Measurements from ENCODE around the gene PIK3R6. TPM values are rescaled to one million over a fixed set of nuclear protein-coding genes. Genes with fewer than 3 reads are reported as not detected.

PIK3R6 gene
- total and polyA plus RNA-seq, 10 of the 15 experiments (the other 5 are each of a cell fraction or from before 2014, with no cell fraction given), result 6.7 to 146 (median 68.2) TPM

GRCh38 chr17:8909586-8910270 is 42.3 kb upstream of the PIK3R6 start:
- Histone ChIP-seq H3K36me3 (ENCODE audit: control insufficient read depth in 2 of 2, insufficient read depth in 2 of 2, low read length in 1 of 2) (peaks cover 26 to 31% of the 10 kb centered on the region in 2 experiments), H3K4me3 (no peak overlapping the region), H4K20me1 (ENCODE audit: control insufficient read depth, insufficient read depth) (no peaks in the 10 kb centered on the region), H3K27me3 (replicated peaks in 1 of 2; ENCODE audit: control insufficient read depth in 2 of 2, insufficient read depth in 2 of 2, low read length in 1 of 2) (no peaks in the 10 kb centered on the region), H3K9me3 (replicated peaks; ENCODE audit: control insufficient read depth, insufficient read depth, low read length) (no peaks in the 10 kb centered on the region), H2AFZ (ENCODE audit: control insufficient read depth, low read depth, low read length) (no peak overlapping the region), H3K9ac (ENCODE audit: control insufficient read depth, insufficient read depth, low read length) (no peak overlapping the region), H3K4me2 (ENCODE audit: control insufficient read depth, insufficient read depth) (no peak overlapping the region), H3K4me1 (ENCODE audit: control insufficient read depth, insufficient read depth, low read length) (peaks cover 21% of the 10 kb centered on the region), H3K79me2 (ENCODE audit: control insufficient read depth, insufficient read depth, low read length) (peaks cover 5% of the 10 kb centered on the region; the same call in 1 of the 2 replicates), H3K27ac (ENCODE audit: control insufficient read depth, insufficient read depth) (no peak overlapping the region)
- ChIA-PET CTCF (interaction anchor here (0.7 to 6.2 kb wide), 4 partner anchors 9 to 93 kb away, joined by 3 to 45 read pairs (median 4); no protein-coding TSS in a partner anchor), POLR2A (interaction anchor here (1.0 to 1.7 kb wide), 6 partner anchors 9 to 54 kb away, joined by 3 to 8 read pairs (median 4); no protein-coding TSS in a partner anchor), RAD21 (ENCODE audit: unreplicated experiment) (interaction anchor here (0.7 to 5.5 kb wide), 4 partner anchors 9 to 88 kb away, joined by 3 to 40 read pairs (median 4); no protein-coding TSS in a partner anchor), SMC1A (ENCODE audit: uncharacterized antibody, unreplicated experiment) (interaction anchor here (1.0 to 6.2 kb wide), 6 partner anchors 9 to 88 kb away, joined by 3 to 40 read pairs (median 8); no protein-coding TSS in a partner anchor)
- 42% methylated on average over 8 of the region's 8 CpGs for WGBS (ENCODE audit: insufficient coverage, insufficient replicate concordance, low lambda C conversion rate, missing lambda C conversion rate)
- in situ Hi-C loops (cut with MboI), result no loop called here
- no peak for DNase-seq (ENCODE audit: low read depth, low spot score)
- intact Hi-C loops (cut with micrococcal nuclease; ENCODE audit: unreplicated experiment), result no loop called here
- no peak for FAIRE-seq
- BruUV-seq (replicated peaks), result no TSS peak
- TF ChIP-seq FOS (IDR thresholded peaks at IDR 0.05; ENCODE audit: borderline replicate concordance, extremely low read depth, insufficient read length) (no peak), EED (IDR thresholded peaks at IDR 0.05; ENCODE audit: low read depth) (0 out of 2 replicates have a peak, but pooled peaks have one; percentile 20), NFYB (IDR thresholded peaks at IDR 0.05; ENCODE audit: insufficient read depth, low read depth, low read length) (no peak), CREB1 (IDR thresholded peaks at IDR 0.05; ENCODE audit: low read depth) (0 out of 2 replicates have a peak, but pooled peaks have one; percentile 23), ZNF217 (IDR thresholded peaks at IDR 0.05) (no peak)
- ATAC-seq, result peak; percentile 28; the same call in 2 of the 3 replicates

GRCh38 chr17:8905331-8905730 is 37.9 kb upstream of the PIK3R6 start:
- Histone ChIP-seq H3K36me3 (ENCODE audit: control insufficient read depth in 2 of 2, insufficient read depth in 2 of 2, low read length in 1 of 2) (peaks cover 20 to 26% of the 10 kb centered on the region in 2 experiments), H3K79me2 (ENCODE audit: control insufficient read depth, insufficient read depth, low read length) (peaks cover 3% of the 10 kb centered on the region), H3K27ac (ENCODE audit: control insufficient read depth, insufficient read depth) (no peak overlapping the region), H3K4me1 (ENCODE audit: control insufficient read depth, insufficient read depth, low read length) (peaks cover 24% of the 10 kb centered on the region), H2AFZ (ENCODE audit: control insufficient read depth, low read depth, low read length) (no peak overlapping the region), H3K4me2 (ENCODE audit: control insufficient read depth, insufficient read depth) (no peak overlapping the region), H3K9me3 (replicated peaks; ENCODE audit: control insufficient read depth, insufficient read depth, low read length) (no peaks in the 10 kb centered on the region), H3K27me3 (replicated peaks in 1 of 2; ENCODE audit: control insufficient read depth in 2 of 2, insufficient read depth in 2 of 2, low read length in 1 of 2) (no peaks in the 10 kb centered on the region), H3K9ac (ENCODE audit: control insufficient read depth, insufficient read depth, low read length) (no peak overlapping the region), H4K20me1 (ENCODE audit: control insufficient read depth, insufficient read depth) (no peaks in the 10 kb centered on the region), H3K4me3 (no peak overlapping the region)
- CTCF ChIA-PET, result no interaction called here
- POLR2A ChIA-PET, result no interaction called here
- ATAC-seq (no peak), FAIRE-seq (no peak), DNase-seq (ENCODE audit: low read depth, low spot score) (no peak)
- BruUV-seq (replicated peaks), result no TSS peak
- RAD21 ChIA-PET (ENCODE audit: unreplicated experiment), result no interaction called here
- 75% methylated on average over 7 of the region's 7 CpGs for WGBS (ENCODE audit: insufficient coverage, insufficient replicate concordance, low lambda C conversion rate, missing lambda C conversion rate)
- SMC1A ChIA-PET (ENCODE audit: uncharacterized antibody, unreplicated experiment), result no interaction called here
- intact Hi-C loops (cut with micrococcal nuclease; ENCODE audit: unreplicated experiment) (no loop called here), in situ Hi-C loops (cut with MboI) (no loop called here)
- TF ChIP-seq BCLAF1 (IDR thresholded peaks at IDR 0.05) (no peak), IKZF1 (conservative IDR thresholded peaks at IDR 0.05) (no peak), IKZF2 (IDR thresholded peaks at IDR 0.05) (no peak), PRDM15 (CRISPR knock-in tag; IDR thresholded peaks at IDR 0.05) (no peak), ZNF622 (IDR thresholded peaks at IDR 0.05) (no peak)

Data from GM12878 (cell line).